CD4-positive, alpha-beta T cell (primary cell): ENCODE measurements around the gene PTPRN2. TPM values are rescaled to one million over a fixed set of nuclear protein-coding genes. Genes with fewer than 3 reads are reported as not detected.

Experiments
- ATAC-seq: fragments of 200-7000 bp; cut with Tn5 transposase; one replicate; pipeline ENCODE4 v1.10.0; 2022; ENCODE audit warnings: mild to moderate bottlenecking; ENCODE audit not compliant: poor library complexity
- CTCF ChIA-PET: fragments of 350-600 bp; sonication (Branson Sonifier 250); formaldehyde crosslinking; loops from one replicate; lab custom pipeline; 2021; ENCODE audit warnings: antibody characterized with exemption, inconsistent platforms; lab: Charles Lee
- POLR2A ChIA-PET: fragments of 350-600 bp; sonication (Branson Sonifier 250); formaldehyde crosslinking; loops from one replicate; lab custom pipeline; 2021; ENCODE audit warnings: antibody characterized with exemption, inconsistent platforms; lab: Charles Lee
- DNase-seq, 14 experiments: peaks; one replicate each; pipeline ENCODE4 v3.0.0-alpha.2; 2013 to 2020; ENCODE audit warnings: mixed read lengths in 2 of 14
- H3K27ac ChIP-seq, 2 donors: one replicate each; pipeline versions ENCODE4 v1.5.1 to v1.7.0; 2013; ENCODE audit warnings: low read length in 2 of 2, low read depth in 1 of 2, mild to moderate bottlenecking in 1 of 2
- H3K27me3 ChIP-seq, 2 experiments: 1 replicate in 1 of 2; 2 replicates in 1 of 2; pipeline versions ENCODE4 v1.6.1 to v1.7.0; 2013; ENCODE audit warnings: low read length in 2 of 2, control low read depth in 1 of 2, mild to moderate bottlenecking in 1 of 2, moderate library complexity in 1 of 2; ENCODE audit not compliant: insufficient read depth in 2 of 2, control insufficient read depth in 1 of 2
- H3K36me3 ChIP-seq: one replicate; pipeline ENCODE4 v1.6.1; 2013; ENCODE audit warnings: low read length, control low read depth; ENCODE audit not compliant: insufficient read depth
- H3K4me1 ChIP-seq: one replicate; pipeline ENCODE4 v1.6.1; 2013; ENCODE audit warnings: low read length, control low read depth; ENCODE audit not compliant: insufficient read depth
- H3K4me3 ChIP-seq: one replicate; pipeline ENCODE4 v1.5.1; 2013; ENCODE audit warnings: mild to moderate bottlenecking, low read length, moderate library complexity
- H3K9me3 ChIP-seq, 2 experiments: 1 replicate in 1 of 2; 2 replicates in 1 of 2; pipeline versions ENCODE4 v1.6.1 to v1.7.0; 2013; ENCODE audit warnings: low read length in 2 of 2, mild to moderate bottlenecking in 2 of 2, control low read depth in 1 of 2, moderate library complexity in 1 of 2; ENCODE audit not compliant: control insufficient read depth in 1 of 2, insufficient read depth in 1 of 2
- H3K27ac Mint-ChIP-seq: one replicate; pipeline ENCODE4 v1.8.0; 2020; ENCODE audit warnings: mixed read lengths
- H3K27me3 Mint-ChIP-seq: one replicate; pipeline ENCODE4 v1.8.0; 2021; ENCODE audit warnings: mixed read lengths
- H3K36me3 Mint-ChIP-seq: one replicate; pipeline ENCODE4 v1.8.0; 2021; ENCODE audit warnings: low read depth, mixed read lengths
- H3K4me1 Mint-ChIP-seq: one replicate; pipeline ENCODE4 v1.8.0; 2021; ENCODE audit warnings: low read depth, mixed read lengths
- H3K4me3 Mint-ChIP-seq: one replicate; pipeline ENCODE4 v1.8.0; 2020; ENCODE audit warnings: mild to moderate bottlenecking, mixed read lengths
- H3K9me3 Mint-ChIP-seq: one replicate; pipeline ENCODE4 v1.8.0; 2020; ENCODE audit warnings: mixed read lengths
- CTCF ChIP-seq: fragments of 200-600 bp; IDR thresholded peaks from one replicate; pipeline ENCODE4 v1.8.0; 2022; ENCODE audit warnings: antibody characterized with exemption, mild to moderate bottlenecking
- intact Hi-C, 2 experiments: fragments of 100-400 bp; cut with DNase I in 1 of 2; cut with micrococcal nuclease in 1 of 2; formaldehyde crosslinking; loops; one replicate each; pipeline versions ENCODE4 v1.15.1 to v1.9.0; 2023 to 2025; cut with DNase I, micrococcal nuclease
- total RNA-seq, 174 experiments: library from RNA in 2 of 174; stranded (reverse) in 2 of 174; gene quantifications; one replicate each; pipeline ENCODE4 v1.2.3 and lab custom pipeline; 2021 to 2026

PTPRN2 gene
- total RNA-seq, 2 experiments from 2014 or later = 0.34 to 0.44 TPM

- no peaks in the 10 kb centered on the region for H3K27me3 ChIP-seq
- POLR2A ChIA-PET = no interaction called here
- no peak overlapping the region for H3K4me3 ChIP-seq
- no peaks in the 10 kb centered on the region for H3K4me1 ChIP-seq
- H3K36me3 ChIP-seq = no peaks in the 10 kb centered on the region
- Mint-ChIP-seq H3K4me1 (no peaks in the 10 kb centered on the region), H3K27ac (no peak overlapping the region), H3K4me3 (no peak overlapping the region), H3K27me3 (no peaks in the 10 kb centered on the region), H3K36me3 (no peaks in the 10 kb centered on the region), H3K9me3 (no peaks in the 10 kb centered on the region)
- H3K9me3 ChIP-seq = no peaks in the 10 kb centered on the region
- DNase-seq (no peak), ATAC-seq (no peak)
- H3K27ac ChIP-seq = no peak overlapping the region
- no peak for TF ChIP-seq CTCF
- CTCF ChIA-PET = no interaction called here
- intact Hi-C loops = no loop called here
Observed at GRCh38 chr7:157539521-157539920, 1048.1 kb downstream of the PTPRN2 start.

GRCh38 chr7:157538735-157539134, 1048.9 kb downstream of the PTPRN2 start:
- no peaks in the 10 kb centered on the region for H3K4me1 Mint-ChIP-seq
- ATAC-seq = no peak
- Histone ChIP-seq H3K36me3 (no peaks in the 10 kb centered on the region), H3K9me3 (no peaks in the 10 kb centered on the region), H3K4me3 (no peak overlapping the region), H3K4me1 (no peaks in the 10 kb centered on the region), H3K27me3 (no peaks in the 10 kb centered on the region), H3K27ac (no peak overlapping the region)
- H3K27ac Mint-ChIP-seq = no peak overlapping the region
- CTCF ChIA-PET = no interaction called here
- TF ChIP-seq CTCF = no peak
- POLR2A ChIA-PET = no interaction called here
- H3K27me3 Mint-ChIP-seq = no peaks in the 10 kb centered on the region
- H3K36me3 Mint-ChIP-seq = no peaks in the 10 kb centered on the region
- intact Hi-C loops = no loop called here
- DNase-seq = no peak
- H3K4me3 Mint-ChIP-seq = no peak overlapping the region
- no peaks in the 10 kb centered on the region for H3K9me3 Mint-ChIP-seq

GRCh38 chr7:157538321-157538720, 1049.3 kb downstream of the PTPRN2 start:
- Histone ChIP-seq H3K36me3 (no peaks in the 10 kb centered on the region), H3K27me3 (no peaks in the 10 kb centered on the region), H3K9me3 (no peaks in the 10 kb centered on the region), H3K27ac (no peak overlapping the region), H3K4me1 (no peaks in the 10 kb centered on the region), H3K4me3 (no peak overlapping the region)
- POLR2A ChIA-PET = no interaction called here
- H3K36me3 Mint-ChIP-seq = no peaks in the 10 kb centered on the region
- H3K27me3 Mint-ChIP-seq = no peaks in the 10 kb centered on the region
- ATAC-seq (no peak), DNase-seq (no peak)
- no peak overlapping the region for H3K27ac Mint-ChIP-seq
- no peak for TF ChIP-seq CTCF
- H3K9me3 Mint-ChIP-seq = peaks cover under 1% of the 10 kb centered on the region
- no peaks in the 10 kb centered on the region for H3K4me1 Mint-ChIP-seq
- intact Hi-C loops = no loop called here
- CTCF ChIA-PET = no interaction called here
- no peak overlapping the region for H3K4me3 Mint-ChIP-seq
